ENCODE data around the gene SATB2.

DNA sequence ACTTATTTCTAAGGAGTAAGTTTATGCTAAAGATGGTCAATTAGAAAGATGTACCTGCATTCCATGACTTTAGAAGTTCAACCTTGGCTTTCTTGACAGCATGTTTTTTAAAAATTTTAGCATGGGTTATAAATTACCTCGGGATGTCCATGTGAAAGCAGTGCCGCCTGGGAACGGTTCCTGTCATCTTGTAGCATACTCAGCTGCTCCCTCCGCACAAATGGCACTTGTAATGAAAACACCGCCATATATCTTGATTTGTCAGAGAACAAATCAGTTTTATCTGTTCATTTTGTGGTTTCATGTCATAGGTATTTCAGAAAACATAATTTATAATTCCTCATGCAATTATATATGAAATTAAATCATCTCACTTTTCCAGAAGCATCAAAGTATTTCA is 38.3 kb downstream of the SATB2 start:
- TF ChIP-seq CTCF (IDR thresholded peaks at IDR 0.05) (no peak), POLR2A (IDR thresholded peaks at IDR 0.05) (no peak)
